Ectodermal cell (in vitro differentiated cells): ENCODE data around the gene PPP4R4.

Source experiments
- H3K27ac ChIP-seq: 2 replicates; pipeline ENCODE4 v1.7.0; 2013; ENCODE audit warnings: mild to moderate bottlenecking, low read depth, low read length; ENCODE audit not compliant: insufficient read depth, poor library complexity, severe bottlenecking
- H3K27me3 ChIP-seq: 2 replicates; pipeline ENCODE4 v1.7.0; 2013; ENCODE audit warnings: mild to moderate bottlenecking, low read length; ENCODE audit not compliant: insufficient read depth, control insufficient read depth, poor library complexity, severe bottlenecking
- H3K36me3 ChIP-seq: one replicate; pipeline ENCODE4 v1.7.0; 2013; ENCODE audit warnings: low read length; ENCODE audit not compliant: control insufficient read depth, insufficient read depth
- H3K4me1 ChIP-seq: one replicate; pipeline ENCODE4 v1.7.0; 2013; ENCODE audit warnings: low read length; ENCODE audit not compliant: control insufficient read depth, insufficient read depth
- H3K4me3 ChIP-seq: 2 replicates; pipeline ENCODE4 v1.7.0; 2013; ENCODE audit warnings: low read depth, low read length, control low read depth; ENCODE audit not compliant: insufficient read depth
- H3K9me3 ChIP-seq: 2 replicates; pipeline ENCODE4 v1.7.0; 2013; ENCODE audit warnings: mild to moderate bottlenecking, low read length, moderate library complexity; ENCODE audit not compliant: control insufficient read depth
- WGBS, 2 experiments: methylation state at CpG; one replicate each; pipeline ENCODE4 v1.1.7; 2013; ENCODE audit warnings: missing lambda C conversion rate in 2 of 2; 5-methylcytosine and 5-hydroxymethylcytosine counted together

Gene PPP4R4

DNA sequence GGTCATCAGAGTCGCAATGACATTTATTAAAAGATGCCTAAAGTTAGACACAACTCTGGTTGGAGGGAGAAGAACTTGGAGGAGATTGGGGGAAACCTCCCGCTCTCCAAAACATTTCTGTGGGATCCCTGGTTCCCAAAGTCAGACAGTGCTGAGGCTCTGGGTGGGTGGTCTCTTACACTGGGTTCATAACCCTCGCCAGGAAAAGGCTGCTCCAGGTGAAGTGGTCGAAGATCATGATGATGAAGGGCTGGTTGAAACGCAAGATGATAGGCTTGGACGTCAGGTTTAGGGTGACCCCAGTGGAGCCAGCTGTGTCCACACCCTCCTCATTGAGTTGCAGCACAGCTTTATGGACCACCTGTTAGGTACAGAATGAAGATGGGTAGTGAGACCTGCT is 130.1 kb downstream of the PPP4R4 start:
- Histone ChIP-seq H3K27me3 (no peaks in the 10 kb centered on the region), H3K4me3 (no peak overlapping the region), H3K4me1 (no peaks in the 10 kb centered on the region), H3K36me3 (no peaks in the 10 kb centered on the region), H3K27ac (no peak overlapping the region), H3K9me3 (peaks cover 3% of the 10 kb centered on the region)
- WGBS, 2 experiments: 96% methylated on average over 6 of the region's 6 CpGs

DNA sequence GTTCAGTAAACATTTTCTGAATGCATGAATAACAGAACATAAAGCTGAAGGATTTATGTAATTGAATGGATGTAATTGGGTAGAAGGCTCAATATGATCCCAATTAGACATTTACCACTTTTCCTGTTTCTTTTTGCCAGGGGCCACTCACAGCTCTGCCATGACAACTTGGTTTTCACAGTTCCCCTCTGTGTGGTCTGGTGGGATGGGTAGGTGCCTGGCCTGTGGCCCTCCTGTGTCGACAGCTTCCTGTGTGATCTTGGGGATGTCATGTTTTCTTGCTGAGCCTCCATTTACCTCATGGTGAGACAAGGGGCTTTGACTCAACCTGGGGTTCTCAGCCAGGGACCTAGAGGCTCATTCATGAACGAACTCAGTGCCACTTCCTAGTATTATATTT is 131.5 kb downstream of the PPP4R4 start:
- Histone ChIP-seq H3K27me3 (no peaks in the 10 kb centered on the region), H3K4me3 (no peak overlapping the region), H3K36me3 (no peaks in the 10 kb centered on the region), H3K9me3 (peaks cover 3% of the 10 kb centered on the region), H3K27ac (no peak overlapping the region), H3K4me1 (no peaks in the 10 kb centered on the region)
- 86 to 97% methylated on average over 2 of the region's 2 CpGs for WGBS, 2 experiments

DNA sequence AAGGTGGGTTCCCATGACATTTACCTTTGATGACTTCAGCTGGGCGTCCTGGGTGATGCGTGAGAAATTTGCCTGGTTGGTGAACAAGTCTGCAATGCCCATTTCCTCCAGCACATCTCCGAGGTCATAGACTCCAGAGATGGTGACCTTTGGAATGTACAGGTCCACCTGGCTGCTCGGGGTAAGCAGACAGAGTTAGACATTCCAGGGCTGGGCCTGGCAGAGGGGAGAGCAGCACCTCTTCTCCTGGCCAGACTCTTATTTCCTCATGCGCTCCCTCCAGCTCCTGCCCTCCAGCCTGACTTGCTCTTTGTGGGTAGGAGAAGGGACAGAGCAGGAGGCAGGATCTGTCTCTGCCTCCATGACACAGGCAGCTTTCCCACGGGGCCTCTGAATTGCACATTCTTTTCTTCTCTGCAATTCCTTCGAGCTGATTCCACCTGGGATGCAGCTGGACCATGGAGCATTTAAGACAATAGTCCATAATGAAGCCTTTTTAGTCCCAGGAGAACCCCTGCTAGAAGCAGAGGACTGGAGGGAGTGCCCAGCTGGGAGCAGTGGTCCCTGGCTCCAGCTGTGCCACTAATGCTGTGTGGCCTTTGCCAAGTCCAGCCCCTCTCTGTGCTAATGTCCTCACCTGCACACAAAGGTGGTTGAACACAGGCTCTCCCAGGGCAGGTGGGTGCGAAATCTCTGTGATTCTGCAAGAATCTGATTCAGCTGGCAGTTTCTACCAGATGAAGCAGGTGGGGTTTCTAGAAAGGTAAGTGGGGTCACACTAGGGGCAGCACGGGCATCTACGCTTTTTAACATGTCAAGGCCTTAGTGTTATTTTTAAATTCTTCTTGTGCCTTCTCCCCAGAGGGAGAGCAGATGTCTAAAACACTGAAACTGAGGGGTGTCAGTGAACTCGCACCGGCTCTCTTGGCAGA is 132.2 kb downstream of the PPP4R4 start:
- Histone ChIP-seq H3K9me3 (peaks cover 3% of the 10 kb centered on the region), H3K36me3 (no peaks in the 10 kb centered on the region), H3K4me3 (no peak overlapping the region), H3K4me1 (no peaks in the 10 kb centered on the region), H3K27ac (no peak overlapping the region), H3K27me3 (no peaks in the 10 kb centered on the region)
- WGBS, 2 experiments: 88% methylated on average over 12 of the region's 12 CpGs

DNA sequence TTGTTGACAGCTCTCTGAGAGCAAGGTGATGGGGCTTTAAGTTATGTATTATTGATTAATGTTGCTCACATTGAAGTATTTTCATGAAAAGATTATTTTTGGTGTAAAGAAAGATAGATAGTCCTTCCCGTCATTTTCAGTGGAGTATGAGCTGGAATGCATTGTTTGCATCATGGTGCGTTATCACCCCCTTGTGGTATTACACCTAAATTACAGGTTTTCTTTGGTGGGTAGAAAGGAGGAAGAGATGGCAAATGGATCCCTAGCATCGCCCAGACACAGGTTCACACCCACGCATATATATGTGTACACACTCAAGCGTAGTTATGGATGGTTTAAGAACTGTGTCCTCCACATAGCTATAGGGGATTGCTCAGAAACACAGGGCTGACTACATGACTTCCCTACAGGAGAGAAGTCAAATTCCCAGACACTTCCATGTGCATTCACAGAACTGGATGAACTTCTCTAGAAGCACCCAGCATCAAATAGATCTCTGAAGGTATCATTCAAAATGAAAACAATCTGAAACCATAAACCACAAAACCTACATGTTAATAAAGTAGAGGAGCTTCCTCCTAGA is 133.4 kb downstream of the PPP4R4 start:
- Histone ChIP-seq H3K4me1 (no peaks in the 10 kb centered on the region), H3K4me3 (no peak overlapping the region), H3K27me3 (no peaks in the 10 kb centered on the region), H3K9me3 (peaks cover 3% of the 10 kb centered on the region), H3K27ac (no peak overlapping the region), H3K36me3 (no peaks in the 10 kb centered on the region)
- WGBS, 2 experiments: 50 to 77% methylated on average over 4 to 5 of the region's 5 CpGs

DNA sequence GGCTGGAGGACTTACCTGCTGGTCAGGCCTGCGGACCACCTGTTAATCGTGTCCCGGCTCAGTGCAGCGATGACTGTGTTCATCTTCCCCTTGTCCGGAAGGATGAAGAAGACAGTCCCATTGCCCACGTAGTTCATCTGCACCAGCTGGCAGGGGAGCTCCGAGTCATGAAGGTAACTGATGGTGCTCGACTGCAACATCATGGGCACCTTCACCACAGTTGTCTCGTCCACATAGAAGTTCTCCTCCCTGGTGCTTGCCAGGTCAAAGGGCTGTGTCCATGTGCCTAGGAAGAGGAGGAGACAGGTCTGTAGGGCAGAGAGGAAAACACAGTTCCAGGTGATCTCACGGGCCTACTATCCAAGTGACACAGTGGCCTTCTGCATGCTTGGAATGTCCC is 135.6 kb downstream of the PPP4R4 start:
- WGBS, 2 experiments: 91% methylated on average over 10 of the region's 10 CpGs
- no peaks in the 10 kb centered on the region for H3K4me1 ChIP-seq
- peaks cover 3% of the 10 kb centered on the region for H3K9me3 ChIP-seq
- no peak overlapping the region for H3K27ac ChIP-seq
- no peak overlapping the region for H3K4me3 ChIP-seq
- H3K27me3 ChIP-seq: no peaks in the 10 kb centered on the region
- no peaks in the 10 kb centered on the region for H3K36me3 ChIP-seq

DNA sequence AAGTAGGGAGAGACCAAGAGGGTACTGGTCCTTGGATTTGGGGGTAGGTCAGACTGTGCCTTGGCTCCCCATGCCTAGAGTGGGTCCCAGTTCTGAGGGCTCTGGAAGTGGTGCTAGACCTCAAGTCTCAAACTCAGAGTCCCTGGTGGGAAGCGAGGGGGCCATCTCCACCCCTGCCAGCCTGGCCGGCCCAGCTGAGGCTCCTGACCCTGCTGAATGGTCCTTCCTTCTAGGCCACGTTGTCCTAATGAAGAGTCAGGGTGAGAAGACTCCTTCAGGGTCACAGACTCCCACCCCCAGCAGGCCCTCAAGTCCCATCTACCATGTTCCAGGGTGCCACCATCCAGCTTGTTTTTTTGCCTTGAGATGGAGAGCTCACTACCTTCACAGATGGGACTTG is 136.1 kb downstream of the PPP4R4 start:
- no peaks in the 10 kb centered on the region for H3K27me3 ChIP-seq
- no peaks in the 10 kb centered on the region for H3K4me1 ChIP-seq
- H3K36me3 ChIP-seq: no peaks in the 10 kb centered on the region
- no peak overlapping the region for H3K27ac ChIP-seq
- H3K4me3 ChIP-seq: no peak overlapping the region
- WGBS, 2 experiments: 90 to 93% methylated on average over 3 of the region's 3 CpGs
- H3K9me3 ChIP-seq: peaks cover 3% of the 10 kb centered on the region

DNA sequence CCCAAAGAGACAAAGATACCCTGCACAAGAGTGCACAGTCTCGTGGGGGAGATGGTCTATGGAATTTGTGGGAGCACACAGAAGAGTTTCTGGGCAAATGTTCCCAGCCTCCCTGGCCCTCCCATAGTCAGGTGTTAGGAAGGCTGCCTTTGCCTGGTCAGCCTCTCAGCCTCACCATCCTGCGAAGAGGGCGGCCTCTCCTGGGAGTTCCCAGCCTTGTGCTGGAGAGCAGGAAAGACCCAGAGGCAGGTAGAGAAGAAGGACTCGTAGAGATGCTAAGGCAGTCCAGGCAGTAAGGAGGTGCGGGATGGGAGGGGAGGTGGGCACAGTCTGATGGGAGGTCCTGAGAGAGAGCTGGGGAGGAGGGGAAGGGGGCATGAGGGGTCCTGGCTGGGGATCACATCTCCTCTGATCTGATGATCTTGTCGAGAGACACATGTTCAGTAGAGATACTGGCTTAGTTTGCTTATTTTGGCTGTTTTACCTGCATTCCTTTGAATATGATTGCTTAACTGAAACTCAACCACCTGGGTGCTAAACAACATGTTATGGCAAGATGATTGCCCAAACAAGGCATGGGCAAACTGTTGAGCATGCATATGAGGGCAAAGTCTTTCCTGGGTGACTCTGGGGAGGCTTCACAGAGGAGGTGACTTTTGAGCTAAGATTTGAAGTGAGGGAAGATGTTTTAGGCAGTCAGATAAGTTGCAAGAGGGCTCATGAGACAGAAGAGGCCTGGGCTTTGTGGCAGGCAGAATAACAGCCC is 138.5 kb downstream of the PPP4R4 start:
- Histone ChIP-seq H3K27ac (no peak overlapping the region), H3K36me3 (no peaks in the 10 kb centered on the region), H3K27me3 (no peaks in the 10 kb centered on the region), H3K4me3 (no peak overlapping the region), H3K4me1 (no peaks in the 10 kb centered on the region), H3K9me3 (peaks cover 1% of the 10 kb centered on the region)
- 93% methylated on average over 6 of the region's 6 CpGs for WGBS, 2 experiments

DNA sequence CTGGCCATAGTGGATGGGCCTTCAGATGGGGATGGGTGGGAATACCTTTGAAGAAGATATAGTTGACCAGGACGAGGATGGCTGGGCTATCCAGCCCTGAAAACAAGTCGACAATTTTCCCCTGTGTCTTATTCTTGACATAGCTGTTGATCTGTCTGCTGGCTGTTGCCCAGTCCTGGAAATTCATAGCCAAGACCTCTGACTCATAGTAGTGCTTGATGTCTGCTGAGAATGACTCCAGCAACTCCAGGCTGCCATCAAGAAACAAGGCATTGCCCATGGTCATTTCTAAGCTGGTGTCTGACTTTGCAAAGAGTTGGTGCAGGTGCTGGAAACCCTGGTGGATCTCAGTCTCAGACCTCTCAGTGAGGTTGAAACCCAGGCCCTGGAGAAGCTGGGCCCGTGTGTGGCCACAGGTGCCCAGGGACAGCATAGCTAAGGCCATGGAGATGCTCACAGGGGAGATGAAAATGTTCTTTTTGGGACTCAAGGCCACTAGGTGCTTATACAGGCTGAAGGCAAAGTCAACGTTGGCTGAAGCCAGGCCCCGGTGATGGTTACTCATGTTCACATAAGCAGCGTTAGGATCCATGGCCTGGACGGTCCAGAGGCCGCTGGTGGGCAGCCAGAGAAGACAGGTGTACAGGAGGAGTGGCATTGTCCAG is 140.0 kb downstream of the PPP4R4 start:
- Histone ChIP-seq H3K27ac (no peak overlapping the region), H3K36me3 (no peaks in the 10 kb centered on the region), H3K27me3 (no peaks in the 10 kb centered on the region), H3K4me1 (no peaks in the 10 kb centered on the region), H3K9me3 (no peaks in the 10 kb centered on the region), H3K4me3 (no peak overlapping the region)
- WGBS, 2 experiments: 94% methylated on average over 8 of the region's 8 CpGs

DNA sequence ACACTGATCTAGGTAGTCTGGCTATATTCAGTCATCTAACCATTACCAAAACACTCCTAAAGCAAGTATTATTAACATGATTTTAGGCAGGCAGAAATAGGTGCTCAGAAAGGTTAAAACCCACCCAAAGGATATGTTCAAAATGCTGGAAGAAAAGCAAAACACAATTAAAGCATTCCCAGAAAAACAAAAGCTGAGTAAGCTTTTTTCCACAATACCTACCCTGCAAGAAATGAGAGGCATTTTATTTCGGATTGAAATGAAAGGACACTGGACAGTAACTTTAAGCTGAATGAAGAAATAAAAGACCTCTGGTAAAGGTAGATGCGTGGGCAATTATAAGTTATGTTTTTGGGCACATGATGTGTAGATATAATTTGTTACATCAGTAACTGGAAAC is 140.8 kb downstream of the PPP4R4 start:
- 94 to 97% methylated on average over 2 of the region's 2 CpGs for WGBS, 2 experiments
- no peaks in the 10 kb centered on the region for H3K36me3 ChIP-seq

DNA sequence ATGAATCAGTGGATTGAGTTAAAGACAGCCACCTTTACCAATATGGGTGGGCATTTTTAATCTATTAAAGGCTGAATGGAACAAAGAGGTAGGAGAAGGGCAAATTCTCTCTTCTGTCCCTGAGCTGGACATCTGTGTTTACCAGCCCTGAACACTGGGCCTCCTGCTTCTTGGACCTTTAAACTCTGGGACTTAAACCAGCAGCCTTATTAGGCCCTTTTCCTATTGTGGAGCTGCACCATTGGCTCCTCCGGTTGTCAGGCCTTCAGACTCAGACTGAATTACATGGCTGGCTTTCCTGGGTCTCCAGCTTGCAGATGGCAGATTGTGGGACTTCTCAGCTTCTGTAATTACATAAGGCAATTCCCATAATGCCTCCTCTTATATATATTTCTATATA is 142.6 kb downstream of the PPP4R4 start:
- Histone ChIP-seq H3K9me3 (no peaks in the 10 kb centered on the region), H3K27me3 (no peaks in the 10 kb centered on the region), H3K36me3 (no peaks in the 10 kb centered on the region), H3K4me1 (no peaks in the 10 kb centered on the region), H3K27ac (no peak overlapping the region), H3K4me3 (no peak overlapping the region)
- WGBS, 2 experiments: 78 to 79% methylated on average over 1 of the region's 1 CpG

More for the DNA sequence above, 140.8 kb downstream of the PPP4R4 start:
- Histone ChIP-seq H3K9me3 (no peaks in the 10 kb centered on the region), H3K27me3 (no peaks in the 10 kb centered on the region), H3K4me3 (no peak overlapping the region), H3K4me1 (no peaks in the 10 kb centered on the region), H3K27ac (no peak overlapping the region)
